HEK293T (cell line): ENCODE data around the gene CAPN15.

Experiments
- ARNT ChIP-seq: fragments of 450-650 bp; IDR thresholded peaks from 2 replicates; pipeline ENCODE4 v1.6.1; 2017; ENCODE audit warnings: mild to moderate bottlenecking
- BHLHE40 ChIP-seq: fragments of 450-650 bp; IDR thresholded peaks from 2 replicates; pipeline ENCODE4 v1.6.1; 2016; ENCODE audit warnings: mild to moderate bottlenecking, moderate library complexity, borderline replicate concordance
- FOXA1 ChIP-seq: fragments of 450-650 bp; IDR thresholded peaks from 2 replicates; pipeline ENCODE4 v1.6.1; 2016; ENCODE audit warnings: mild to moderate bottlenecking
- FOXM1 ChIP-seq: fragments of 450-650 bp; IDR thresholded peaks from 2 replicates; pipeline ENCODE4 v1.6.1; 2017; ENCODE audit warnings: mild to moderate bottlenecking, borderline replicate concordance
- L3MBTL2 ChIP-seq: fragments of 450-650 bp; conservative IDR thresholded peaks from 2 replicates; pipeline ENCODE4 v1.6.1; 2016; ENCODE audit warnings: mild to moderate bottlenecking
- SUZ12 ChIP-seq: fragments of 450-650 bp; IDR thresholded peaks from 2 replicates; pipeline ENCODE4 v1.6.1; 2016; ENCODE audit warnings: mild to moderate bottlenecking

- TF ChIP-seq BHLHE40: no peak
- no peak for TF ChIP-seq ARNT
- no peak for TF ChIP-seq FOXA1
- TF ChIP-seq FOXM1: no peak
- no peak for TF ChIP-seq SUZ12
- no peak for TF ChIP-seq L3MBTL2
Observed at GRCh38 chr16:524274-525040, 3.1 kb upstream of the CAPN15 start.
